Hematopoietic multipotent progenitor cell treated with erythropoietin and hydrocortisone succinate and interleukin-3 and kit ligand, for 17 days (in vitro differentiated cells): ENCODE measurements around the gene UBE2L6.

Experiments
- DNase-seq: peaks from one replicate; pipeline ENCODE4 v3.0.0-alpha.2; 2015; ENCODE audit warnings: low spot score

UBE2L6 gene

DNA sequence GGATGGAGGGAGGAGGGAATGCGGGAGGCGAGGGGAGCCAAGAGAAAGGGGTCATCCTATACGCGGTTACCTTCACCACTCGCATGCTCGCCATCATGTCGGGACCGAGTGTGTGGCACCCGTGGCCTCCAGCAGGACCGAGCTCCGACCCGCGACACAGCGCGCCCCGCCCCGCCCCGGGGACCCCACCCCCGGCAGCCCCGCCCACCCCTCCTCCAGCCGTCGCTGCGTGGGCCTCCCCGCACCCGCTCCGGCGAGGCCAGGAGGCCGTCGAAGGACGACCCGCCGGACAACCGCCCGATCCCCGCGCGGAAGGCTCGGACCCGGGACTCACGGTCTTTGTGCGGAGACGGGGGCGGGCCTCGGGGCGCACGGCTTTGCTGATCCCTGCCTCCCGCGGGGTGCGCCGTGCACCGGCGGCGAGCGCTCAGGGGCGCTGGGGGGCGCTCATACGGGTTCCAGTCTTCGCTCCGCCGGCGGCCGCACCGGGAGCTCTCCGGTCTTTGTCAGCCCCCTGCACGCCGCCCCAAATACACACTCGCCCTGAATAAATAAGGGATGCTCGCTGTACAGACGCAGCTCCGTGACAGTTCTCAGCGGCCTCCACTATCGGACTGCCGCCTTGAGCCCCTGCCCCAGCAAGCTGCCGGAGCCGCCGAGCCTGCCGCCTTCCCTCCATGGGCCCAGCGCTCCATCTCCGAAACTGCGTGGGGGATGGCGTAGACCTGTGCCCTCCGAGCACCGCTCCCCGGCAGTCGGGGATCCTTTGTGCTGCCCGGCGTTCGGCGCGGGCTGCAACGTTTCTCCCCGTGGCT is at the start of gene UBE2L6:
TSS of gene UBE2L6 (minus strand) at position 158 of the 815 bp plus-strand sequence. CDS start at position 97, 61 bp downstream.
- peak; percentile 66 for DNase-seq

DNA sequence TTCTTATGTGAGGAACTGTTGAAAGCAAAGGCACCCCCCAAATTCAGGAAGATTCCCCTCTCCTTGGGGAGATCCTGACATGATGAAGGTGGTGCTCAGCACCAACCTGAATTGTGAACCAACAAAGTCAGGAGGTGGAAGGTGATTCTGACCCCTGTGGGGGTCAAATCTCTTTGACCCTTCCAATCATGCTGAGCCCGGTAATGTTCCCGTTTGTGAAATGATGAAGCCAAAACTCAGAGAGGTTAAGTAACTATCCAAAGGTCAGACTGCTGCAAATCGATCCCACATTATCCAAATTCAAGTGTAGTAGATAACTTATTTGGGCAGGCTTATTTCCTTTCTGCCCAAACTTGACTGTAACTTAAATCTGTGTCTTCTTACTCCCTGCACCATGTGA is 49.1 kb upstream of the UBE2L6 start:
- no peak for DNase-seq

DNA sequence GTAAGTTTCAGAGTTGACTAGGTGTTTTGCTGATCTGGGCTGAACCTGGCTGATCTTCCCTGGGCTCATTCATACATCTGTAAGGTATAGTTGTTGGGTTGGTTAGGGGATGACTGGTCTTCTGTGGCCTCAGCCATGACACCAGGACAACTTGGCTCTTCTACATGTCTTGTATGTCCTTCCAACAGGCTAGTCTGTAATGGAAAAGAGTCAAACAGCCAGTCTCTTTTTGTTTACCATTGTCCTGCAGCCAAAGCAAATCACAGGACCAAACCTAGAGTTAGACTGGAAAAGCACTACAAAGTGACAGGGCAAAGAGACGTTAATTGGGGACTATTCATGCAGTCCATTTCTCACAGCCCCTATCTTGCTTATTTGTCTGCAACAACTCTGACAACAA is 47.8 kb upstream of the UBE2L6 start:
- no peak for DNase-seq

DNA sequence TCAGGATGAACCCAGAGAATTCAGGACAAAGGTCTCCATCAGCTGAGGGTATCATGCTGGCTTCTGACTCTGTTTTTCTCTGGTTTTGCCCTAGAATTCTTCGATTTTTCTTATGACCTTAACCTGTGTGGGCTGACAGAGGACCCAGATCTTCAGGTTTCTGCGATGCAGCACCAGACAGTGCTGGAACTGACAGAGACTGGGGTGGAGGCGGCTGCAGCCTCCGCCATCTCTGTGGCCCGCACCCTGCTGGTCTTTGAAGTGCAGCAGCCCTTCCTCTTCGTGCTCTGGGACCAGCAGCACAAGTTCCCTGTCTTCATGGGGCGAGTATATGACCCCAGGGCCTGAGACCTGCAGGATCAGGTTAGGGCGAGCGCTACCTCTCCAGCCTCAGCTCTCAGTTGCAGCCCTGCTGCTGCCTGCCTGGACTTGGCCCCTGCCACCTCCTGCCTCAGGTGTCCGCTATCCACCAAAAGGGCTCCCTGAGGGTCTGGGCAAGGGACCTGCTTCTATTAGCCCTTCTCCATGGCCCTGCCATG is 46.8 kb upstream of the UBE2L6 start:
- DNase-seq, result no peak

DNA sequence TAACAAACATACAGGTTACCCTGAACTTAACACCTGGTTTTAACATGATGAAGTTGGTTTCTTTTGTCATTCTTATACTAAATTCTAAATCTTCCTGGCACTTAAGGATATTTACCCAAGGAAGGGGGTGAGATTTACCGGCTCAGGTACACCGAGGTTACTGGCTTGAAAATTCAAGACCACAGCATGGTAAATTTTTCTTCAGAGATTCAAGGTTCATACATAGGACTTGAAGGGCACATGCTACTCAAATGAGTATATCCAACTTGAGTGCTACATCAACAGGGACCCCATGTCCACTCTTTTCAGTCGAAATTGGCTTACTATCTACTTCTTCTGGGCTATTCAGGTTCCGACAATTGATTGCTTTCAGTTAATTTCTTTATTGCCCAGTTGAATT is 42.7 kb upstream of the UBE2L6 start:
- DNase-seq, result no peak

DNA sequence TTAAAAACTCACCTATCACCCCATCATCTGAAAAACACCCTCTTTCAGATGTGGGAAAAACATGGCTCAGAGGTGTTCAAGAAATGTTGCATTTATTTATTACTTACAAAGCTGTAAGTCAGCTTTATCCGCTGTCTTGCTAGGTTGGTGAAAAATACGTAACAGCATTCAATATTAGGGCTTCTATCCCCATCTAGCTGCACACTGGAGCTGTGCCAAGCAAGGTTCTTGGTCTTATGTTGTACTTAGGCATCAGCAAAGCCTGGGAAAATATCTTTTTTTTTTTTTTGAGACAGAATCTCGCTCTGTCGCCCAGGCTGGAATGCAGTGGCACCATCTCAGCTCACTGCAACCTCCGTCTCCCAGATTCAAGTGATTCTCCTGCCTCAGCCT is 37.6 kb upstream of the UBE2L6 start:
- no peak for DNase-seq

DNA sequence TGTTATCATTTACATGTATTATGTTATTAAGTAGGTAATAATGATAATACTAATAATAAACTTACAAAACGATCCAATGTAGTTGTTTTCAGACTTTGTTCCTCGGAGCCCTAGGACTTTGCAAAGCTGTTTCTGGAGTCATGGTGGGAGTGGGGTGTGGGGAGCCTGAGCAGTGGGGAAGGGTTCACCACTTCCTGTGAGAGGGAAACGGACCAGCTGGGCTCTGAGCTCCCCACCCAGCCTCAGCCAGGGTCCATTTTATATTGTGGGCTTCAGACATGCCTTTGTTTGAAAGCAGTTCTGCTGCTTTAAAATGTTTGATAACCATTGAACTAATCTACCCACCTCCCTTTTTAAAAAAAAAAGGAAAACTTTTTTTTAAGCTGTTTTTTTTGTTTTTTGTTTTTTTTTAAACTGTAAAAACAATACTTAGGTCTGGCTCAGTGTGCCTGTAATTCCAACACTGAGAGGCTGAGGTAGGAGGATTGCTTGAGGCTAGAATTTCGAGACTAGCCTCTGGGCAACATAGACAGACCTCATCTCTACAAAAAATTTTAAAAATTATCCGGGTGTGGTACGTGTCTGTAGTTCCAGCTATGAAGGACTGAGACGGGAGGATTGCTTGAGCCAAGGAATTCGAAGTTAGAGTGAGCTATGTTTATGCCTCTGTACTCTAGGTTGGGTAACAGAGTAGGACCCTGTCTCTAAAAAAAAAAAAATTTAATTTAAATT is 37.0 kb upstream of the UBE2L6 start:
- DNase-seq, result no peak

DNA sequence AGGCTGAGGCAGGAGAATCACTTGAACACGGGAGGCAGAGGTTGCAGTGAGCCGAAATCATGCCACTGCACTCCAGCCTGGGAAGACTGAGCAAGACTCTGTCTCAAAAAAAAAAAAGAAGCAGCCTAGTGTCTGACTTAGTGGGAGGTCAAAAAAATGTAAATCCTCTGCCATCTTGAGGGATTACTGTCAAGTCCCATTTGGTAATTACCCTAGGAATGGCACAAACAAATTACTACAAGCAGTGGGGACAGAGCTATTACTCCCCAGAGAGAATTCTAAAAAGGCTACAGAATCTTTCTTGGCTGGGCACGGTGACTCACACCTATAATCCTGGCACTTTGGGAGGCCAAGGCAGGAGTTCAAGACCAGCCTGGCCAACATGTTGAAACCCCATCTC is 33.8 kb upstream of the UBE2L6 start:
- no peak for DNase-seq

DNA sequence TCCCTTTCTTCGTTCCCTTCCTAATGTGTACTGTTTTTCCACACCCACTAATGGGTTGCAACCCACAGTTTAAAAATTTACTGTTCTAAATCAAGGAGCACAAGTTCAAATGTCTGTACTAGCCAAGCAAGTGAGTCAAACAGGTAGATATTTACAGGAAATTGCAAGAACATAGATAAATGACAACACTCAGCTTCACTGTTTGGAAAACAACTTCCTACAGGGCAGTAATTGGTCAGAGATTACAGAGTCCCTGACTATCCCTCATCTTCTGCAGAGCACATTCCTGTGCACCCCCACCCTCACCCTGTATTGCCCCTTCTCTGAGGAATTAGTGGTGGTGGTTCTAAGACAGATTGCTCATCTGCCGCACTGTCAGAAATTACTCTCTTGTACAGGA is 31.9 kb upstream of the UBE2L6 start:
- no peak for DNase-seq

DNA sequence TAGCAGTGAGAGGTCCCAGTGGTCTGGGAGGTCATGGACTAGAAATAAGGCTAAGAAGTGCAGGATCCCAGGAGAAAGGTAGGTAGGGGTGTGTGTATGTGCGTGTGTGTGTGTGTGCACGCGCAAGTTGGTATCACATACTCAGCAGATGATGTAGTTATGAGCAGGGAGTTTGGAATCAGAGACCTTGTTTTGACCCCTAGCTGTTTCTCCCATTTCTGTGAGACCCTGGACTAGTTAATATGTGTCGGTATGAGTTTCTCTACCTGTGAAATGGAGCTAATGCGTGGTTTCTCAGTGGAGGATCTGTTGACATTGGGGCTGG is 31.3 kb upstream of the UBE2L6 start:
- no peak for DNase-seq

DNA sequence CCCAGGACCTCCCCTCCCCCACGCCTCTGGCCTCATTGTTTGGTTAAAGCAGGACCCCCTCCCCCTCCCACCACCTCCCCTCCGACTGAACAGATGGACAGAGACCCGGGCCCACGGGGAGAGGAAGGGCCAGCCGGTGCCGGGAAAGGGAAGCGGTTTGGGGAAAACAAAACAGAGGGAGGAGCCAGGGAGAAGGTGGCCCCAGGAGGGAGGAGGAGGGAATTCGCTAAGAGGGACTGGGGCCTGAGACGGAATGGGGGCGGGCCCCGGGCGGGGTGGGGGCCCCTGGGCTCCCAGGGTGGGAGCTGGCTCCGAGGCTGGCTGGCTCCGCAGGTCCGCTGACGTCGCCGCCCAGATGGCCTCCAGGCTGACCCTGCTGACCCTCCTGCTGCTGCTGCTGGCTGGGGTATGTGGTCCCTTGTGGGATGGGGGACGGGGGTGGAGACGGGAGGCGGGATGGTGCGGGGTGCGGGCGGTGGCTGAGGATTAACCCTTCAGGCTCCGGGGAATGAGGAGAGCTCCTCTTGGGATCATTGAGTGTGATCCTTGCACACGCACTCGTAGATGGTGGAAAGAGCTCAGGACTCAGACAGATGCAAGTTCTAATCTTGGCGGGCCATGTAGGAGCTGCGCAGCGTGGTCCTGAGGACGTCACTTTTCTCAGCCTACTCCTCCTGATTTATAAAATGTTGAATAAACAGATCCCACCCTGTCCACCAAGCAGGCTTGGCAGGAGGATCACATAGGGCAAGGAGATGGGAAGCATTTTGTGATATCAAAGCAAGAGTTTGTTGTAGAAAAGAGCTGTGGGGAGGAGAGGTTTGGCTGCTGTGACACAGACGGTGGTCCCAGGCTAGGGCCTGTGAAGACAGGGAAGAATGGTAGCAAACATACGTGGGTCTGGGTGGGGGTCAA is 30.7 kb upstream of the UBE2L6 start:
- DNase-seq, result no peak

DNA sequence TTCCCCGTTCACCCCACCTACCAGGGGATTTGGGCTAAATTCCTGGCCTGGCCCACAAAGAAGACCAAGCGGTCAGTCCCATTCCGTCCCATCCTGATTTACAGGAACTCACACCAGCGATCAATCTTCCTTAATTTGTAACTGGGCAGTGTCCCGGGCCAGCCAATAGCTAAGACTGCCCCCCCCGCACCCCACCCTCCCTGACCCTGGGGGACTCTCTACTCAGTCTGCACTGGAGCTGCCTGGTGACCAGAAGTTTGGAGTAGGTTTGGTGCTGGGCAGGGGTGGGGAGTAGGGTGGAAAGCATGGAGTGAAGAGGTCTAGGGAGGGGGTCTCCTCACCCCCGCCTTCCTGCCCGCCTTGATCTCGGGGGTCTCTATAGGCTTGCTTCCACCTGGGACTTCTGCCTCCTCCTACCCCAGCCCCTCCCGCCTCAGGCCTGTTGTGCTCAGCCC is 30.0 kb upstream of the UBE2L6 start, which contains the start of gene SERPING1:
TSS of gene SERPING1 (plus strand) at position 225 of the 455 bp plus-strand sequence. CDS start 586 bp downstream, outside the sequence.
- no peak for DNase-seq

DNA sequence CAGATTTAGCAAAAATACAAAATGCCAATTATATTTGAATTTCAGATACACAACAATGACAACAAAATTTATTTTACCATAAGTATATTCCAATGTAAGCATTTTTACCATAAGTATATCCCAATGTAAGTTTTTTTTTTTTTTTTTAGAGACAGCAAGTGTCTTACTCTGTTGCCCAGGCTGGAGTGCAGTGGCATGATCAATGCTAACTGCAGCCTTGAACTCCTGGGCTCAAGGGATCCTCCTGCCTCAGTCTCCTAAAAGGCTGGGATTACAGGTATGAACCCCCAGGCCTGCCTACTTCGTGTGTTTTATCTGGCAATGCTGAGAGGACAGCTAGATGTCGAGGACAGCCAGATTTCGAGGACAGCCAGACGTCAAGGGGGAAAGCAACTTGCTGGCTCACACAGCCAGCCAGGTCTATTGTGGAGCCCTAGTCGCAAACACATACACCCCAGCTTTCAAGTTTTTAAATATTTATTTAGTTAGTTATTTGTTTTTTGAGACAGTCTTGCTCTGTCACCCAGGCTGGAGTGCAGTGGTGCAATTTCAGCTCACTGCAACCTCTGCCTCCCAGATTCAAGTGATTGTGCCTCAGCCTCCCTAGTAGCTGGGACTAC is 28.9 kb upstream of the UBE2L6 start:
- no peak for DNase-seq

DNA sequence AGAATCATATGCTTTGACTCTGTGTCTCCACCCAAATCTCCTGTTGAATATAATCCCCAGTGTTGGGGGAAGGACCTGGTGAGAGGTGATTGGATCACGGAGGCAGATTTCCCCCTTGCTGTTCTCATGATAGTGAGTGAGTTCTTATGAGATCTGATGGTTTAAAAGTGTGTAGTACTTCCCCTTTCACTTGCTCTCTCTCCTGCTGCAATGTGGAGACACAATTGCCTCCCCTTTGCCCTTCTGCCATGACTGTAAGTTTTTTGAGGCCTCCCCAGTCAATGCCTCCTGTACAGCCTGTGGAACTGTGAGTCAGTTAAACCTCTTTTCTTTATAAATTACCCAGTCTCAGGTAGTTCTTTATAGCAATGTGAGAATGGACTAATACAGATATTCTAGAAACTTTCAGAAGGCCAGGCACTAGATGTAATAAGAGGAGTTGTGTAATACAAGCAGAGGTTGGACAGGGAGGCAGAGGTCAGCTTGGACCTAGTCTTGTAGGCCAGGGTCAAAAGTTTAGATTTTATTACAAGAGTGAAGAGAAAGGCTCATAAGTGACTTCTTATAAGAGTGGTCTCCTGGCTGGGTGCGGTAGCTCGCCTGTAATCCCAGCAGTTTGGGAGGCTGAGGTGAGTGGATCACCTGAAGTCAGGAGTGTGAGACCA is 20.7 kb upstream of the UBE2L6 start:
- DNase-seq, result no peak

DNA sequence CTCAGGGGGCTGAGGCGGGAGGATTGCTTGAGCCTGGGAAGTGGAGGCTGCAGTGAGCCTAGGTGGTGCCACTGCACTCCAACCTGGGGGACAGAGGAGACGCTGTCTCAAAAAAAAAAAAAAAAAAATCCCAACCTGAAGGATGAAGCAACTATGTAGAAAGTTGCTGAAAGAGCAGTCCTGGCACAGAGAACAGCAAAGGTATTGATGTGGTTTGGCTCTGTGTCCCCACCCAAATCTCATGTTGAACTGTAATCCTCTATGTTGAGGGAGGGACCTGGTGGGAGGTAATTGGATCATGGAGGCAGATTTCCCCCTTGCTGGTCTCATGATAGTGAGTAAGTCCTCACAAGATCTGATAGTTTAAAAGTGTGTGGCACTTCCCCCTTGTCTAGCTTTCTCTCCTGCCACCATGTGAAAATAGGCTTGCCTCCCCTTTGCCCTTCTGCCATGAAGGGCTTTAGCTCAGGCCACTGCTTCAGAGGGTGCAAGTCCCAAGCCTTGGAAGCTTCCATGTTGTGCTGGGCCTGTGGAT is 19.3 kb upstream of the UBE2L6 start:
- no peak for DNase-seq

DNA sequence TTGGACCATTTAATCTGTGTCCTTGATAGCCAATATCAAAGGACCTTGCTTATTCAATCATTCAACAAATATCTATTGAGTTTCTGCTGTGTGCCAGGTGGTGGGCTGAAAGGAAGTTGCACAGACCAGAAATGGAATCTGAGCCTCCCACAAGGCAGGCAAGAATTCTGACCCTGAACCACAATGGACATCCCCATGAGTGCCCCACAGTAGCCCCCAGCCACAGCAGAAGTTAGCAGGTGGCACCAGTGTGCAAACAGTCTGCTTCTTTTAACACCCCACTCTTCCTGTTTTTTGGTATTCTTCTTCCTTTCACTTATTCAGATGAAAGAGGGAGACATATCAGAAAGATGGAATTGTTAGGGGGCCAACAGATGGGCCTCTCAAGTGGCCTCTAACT is 17.8 kb upstream of the UBE2L6 start:
- no peak for DNase-seq

DNA sequence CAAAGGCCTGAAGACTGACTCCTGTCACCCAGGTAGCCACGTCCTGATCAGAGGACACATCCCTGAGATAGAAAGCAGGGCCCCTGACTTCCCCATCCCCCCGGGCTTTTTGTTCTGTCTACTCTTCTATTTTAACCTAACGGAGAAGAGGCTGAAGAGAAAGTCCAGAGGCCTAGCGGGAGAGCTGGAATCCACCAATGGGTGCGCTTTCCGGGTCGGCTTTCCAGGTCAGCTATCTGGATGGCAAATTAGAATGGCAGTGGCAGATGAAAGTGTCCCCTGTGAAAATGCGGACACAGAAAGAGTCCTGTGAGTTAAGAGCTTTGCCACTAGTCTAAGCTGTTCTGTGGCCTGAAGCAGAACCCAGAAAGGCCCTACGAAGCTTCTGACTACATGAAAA is 16.9 kb upstream of the UBE2L6 start:
- no peak for DNase-seq

DNA sequence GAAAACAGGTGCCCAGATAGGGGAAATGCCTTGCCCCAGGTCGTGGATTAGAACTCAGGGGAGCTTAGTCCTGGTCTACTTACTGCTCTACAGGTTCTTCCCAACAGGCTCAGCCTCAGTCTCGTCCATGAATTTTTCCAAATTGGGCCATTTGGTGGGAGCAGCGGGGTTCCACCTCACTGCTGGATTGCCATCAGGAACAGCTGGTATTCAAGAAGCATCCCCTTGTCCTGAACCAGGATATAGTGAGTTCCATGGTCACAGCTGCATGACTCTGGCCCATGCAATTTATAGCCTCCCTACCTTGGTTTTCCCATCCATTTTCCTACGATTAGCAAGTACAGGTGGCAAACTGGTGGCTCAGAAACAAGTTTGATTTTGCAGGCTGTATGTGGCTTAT is 6.6 kb upstream of the UBE2L6 start:
- DNase-seq, result no peak

DNA sequence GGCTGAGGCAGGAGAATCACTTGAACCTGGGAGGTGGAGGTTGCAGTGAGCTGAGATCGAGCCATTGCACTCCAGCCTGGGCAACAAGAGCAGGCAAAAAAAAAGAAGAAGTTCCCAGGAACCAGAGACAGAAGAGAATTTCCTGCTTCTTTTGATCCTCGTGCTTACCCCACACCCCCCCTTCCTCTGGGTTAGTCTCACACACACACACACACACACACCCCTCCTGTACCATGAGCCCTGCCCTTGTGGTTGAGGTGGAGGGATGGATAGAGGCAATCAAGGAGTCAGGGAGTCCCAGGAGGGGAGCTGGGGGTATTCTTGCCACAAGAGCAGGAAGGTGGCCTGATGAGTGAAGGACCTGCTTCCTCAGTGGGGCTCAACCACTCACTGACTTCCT is 4.1 kb upstream of the UBE2L6 start:
- no peak for DNase-seq

DNA sequence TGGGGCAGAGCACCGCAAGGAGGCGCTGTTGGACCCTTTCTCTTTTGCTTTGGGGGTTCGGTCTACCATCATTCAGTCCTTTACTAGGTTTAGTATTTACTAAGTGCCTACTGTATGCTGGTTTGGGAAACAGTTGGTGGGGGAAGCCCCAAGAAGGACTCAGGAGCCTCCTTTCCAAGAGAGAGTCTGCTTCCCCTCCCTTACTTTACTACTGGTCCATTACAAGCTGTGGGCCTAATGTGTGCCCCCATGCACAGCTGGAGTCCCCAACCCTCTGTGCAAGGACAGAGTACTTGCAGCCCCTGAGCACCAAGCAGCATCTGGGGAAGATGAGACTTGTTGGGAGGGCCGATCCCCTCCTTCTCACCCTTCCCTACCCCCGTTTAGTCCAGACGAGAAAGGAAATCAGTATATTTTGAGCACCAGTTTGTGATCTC is 876 bp upstream of the UBE2L6 start:
- peak; percentile 86 for DNase-seq
